Activated CD4-positive, CD25-positive, alpha-beta regulatory T cell (primary cell): ENCODE measurements around the gene RASL10B.
"Not testable (repeated sequence)": the region's sequence is repeated elsewhere in the genome, so short reads cannot be mapped to it uniquely, and the experiment has no call there.

Experiments used
- DNase-seq, 4 experiments: peaks; one replicate each; lab custom pipeline; 2025; lab: John Stamatoyannopoulos, UW

RASL10B gene

GRCh38 chr17:35731239-35731916, at the start of gene RASL10B:
TSS of gene RASL10B (plus strand) at chr17:35731639. CDS start at chr17:35735185, 3,546 bp downstream.
- DNase-seq, result peak in 3 of 4 experiments; percentile 15 to 19 (median 16)

DNA sequence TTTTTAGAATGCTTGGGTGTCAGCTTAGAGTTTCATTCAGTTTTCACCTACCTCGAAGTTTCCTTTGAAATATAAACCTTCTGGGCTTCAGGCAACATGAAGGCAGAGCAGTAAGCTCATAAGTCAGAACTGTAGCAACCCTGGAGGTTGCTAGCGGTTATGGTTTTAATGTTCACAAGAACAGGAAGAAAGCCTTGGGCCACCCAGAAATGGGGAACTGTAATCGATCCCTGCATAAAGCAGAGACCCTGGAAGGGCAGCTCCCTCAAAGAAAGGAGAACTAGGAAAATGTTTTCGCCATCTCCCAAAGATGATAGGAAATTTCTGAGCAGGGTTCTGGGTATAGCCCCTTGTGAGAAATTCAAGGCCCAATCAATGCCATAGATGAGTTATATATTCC, 47.8 kb upstream of the RASL10B start:
- no peak for DNase-seq

DNA sequence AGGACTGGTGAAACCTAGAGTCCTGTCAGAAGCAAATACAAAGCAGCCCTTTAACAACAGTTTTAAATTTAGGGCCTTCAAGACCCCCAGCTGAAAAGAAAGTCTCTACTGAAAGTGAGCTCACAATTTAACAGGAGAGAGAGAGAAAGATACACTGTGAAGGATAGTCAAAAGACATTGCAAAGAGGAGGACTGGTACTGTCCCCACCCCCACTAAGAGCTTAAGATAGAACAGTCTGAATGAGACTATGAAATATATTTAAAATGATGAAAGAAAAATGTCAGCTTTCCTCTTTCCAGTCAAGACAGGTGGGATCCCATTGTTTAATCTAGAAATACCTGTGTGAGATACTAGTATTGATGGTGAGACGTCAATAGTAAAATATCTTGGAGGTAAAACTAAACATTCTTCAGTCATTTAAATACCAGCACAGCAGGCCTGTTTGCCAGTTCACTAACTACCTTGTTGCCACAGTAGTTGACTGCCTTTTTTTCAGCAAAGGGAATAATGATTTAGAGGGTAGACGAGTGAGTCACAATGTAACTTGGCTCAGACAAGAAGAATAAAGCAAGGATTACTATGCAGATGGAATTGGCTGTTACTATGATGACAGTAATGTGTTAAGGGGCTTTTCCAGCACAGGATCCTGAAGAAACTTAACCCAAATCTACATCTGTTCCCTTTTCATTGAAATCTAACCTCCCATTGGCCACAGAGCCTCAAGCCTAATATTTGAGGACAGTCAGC, 47.2 kb upstream of the RASL10B start:
- no peak for DNase-seq

DNA sequence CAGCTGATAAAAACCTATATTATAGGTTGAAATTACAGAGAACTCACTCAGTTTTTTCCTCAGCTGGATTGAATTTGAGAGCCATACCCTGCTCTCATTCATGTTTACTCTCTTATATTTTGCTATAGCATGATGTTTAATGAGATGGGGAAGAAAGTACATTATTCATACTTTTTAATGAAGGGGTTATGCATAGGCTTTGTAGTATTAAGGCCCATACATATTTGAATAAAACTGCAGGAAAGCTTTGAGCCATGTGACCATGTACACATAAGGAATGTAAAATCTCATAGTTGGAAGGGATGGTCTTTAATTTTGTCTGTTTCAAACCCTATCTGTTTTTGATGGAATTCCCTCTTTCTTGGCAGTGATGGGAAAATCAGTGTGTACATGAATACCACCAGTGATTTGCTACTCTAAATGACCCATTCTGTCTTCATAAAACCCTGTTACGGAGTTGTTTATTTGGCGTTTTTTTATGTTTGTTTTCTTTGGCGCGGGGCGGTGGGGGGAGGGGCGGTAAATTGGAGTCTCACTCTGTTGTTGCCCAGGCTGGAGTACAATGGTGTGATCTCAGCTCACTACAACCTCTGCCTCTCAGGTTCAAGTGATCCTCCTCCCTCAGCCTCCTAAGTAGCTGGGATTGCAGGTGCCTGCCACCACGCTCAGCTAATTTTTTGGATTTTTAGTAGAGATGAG, 38.8 kb upstream of the RASL10B start:
- no peak for DNase-seq

- no peak for DNase-seq
These were observed 37.8 kb upstream of the RASL10B start for GRCh38 chr17:35693662-35694061.

DNA sequence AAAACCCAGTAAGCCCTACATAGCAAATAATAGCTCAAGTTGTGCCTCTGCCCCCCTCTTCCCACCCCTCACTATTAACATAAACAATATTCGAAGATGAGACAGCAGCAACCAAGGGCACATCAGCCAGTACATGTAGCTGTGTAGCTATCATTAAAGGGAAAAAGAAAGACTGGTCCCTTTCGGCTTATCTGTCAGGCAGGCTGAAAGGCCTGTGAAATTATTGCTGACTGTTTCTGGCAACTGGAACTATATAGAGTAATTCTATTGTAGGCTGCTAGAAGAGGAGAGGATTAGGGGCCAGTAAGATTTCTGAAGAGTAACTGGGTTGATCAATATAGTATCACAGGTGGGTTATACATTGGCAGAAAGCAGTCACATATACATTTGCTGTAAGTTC, 36.5 kb upstream of the RASL10B start:
- no peak for DNase-seq

- DNase-seq, result no peak
These were observed 35.8 kb upstream of the RASL10B start for GRCh38 chr17:35695613-35696012.

- no peak for DNase-seq
These were observed 32.6 kb upstream of the RASL10B start for GRCh38 chr17:35698800-35699199.

DNA sequence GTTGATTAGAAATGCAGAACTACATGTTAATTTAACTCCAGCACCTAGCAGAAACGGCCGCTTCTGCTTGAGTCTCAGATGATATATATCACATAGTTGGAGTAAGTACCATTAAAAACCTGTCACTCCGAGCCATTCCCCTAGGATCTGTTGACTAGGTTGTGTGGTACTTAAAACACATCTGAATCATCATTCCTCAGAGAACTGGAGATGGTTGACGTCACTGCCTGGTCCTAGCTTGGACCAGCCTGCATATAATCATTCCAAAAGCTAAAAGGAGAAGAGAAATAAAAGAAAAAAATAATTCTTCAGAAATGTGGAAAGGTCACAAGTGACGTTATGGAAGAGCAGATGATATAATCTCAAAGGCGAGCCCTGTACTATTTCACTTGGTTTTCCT, 31.3 kb upstream of the RASL10B start:
- DNase-seq, result no peak

DNA sequence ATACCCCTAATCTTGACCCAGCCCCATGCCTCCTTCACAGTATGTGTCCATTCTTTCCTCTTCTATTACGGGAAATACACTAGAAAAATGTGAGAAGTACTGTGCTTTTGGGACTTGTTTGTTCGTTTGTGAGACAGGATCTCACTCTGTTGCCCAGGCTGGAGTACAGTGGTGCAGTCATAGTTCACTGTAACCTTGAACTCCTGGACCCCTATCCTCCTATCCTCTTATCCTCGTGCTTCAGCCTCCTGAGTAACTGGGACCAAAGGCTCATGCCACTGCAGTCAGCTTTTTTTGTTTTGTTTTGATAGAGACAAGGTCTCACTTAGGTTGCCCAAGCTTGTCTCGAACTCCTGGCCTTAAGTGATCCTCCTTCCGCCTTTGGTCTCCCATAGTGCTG, 29.9 kb upstream of the RASL10B start:
- DNase-seq, result no peak

GRCh38 chr17:35703308-35703707, 28.1 kb upstream of the RASL10B start:
- DNase-seq, result not testable (repeated sequence)

GRCh38 chr17:35705230-35705629, 26.2 kb upstream of the RASL10B start:
- DNase-seq, result no peak

GRCh38 chr17:35705705-35706104, 25.7 kb upstream of the RASL10B start:
- DNase-seq, result no peak

- no peak for DNase-seq
These were observed 23.3 kb upstream of the RASL10B start for GRCh38 chr17:35708149-35708548.

DNA sequence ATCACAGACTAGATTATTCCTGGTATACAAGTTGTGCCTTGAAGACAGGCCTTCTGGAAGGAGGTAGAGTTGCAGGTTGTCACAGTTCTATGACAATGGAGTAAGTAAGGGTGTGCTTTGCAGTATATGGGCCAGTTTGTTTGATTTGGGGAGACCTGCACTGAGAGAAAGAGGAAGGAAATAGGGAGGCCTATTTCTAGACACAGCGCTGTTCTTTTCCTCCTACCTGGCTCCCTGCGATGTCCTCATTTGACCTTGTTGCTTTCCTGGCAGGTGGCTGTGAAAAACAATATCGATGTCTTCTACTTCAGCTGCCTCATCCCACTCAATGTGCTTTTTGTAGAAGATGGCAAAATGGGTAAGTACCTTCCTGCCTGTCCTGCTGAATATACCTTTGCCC, 22.5 kb upstream of the RASL10B start:
- DNase-seq, result no peak

DNA sequence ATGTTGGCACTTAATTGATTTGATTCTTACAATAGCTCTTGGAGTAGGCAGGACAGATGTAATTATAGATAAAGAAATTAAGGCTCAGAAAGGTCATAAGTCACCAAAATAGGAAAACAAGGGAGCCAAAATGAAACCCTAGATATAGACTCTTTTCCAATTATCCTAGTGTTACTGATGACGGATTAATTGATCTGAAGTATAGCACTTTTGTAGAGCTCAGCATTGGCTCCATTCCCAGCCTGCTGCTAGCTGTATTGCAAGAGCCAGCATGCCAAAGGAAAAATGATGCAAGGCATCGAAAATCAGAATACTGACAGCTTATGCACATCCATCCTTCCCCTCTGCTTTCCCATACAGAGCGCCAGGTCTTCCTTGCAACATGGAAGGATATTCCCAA, 21.6 kb upstream of the RASL10B start:
- DNase-seq, result no peak

DNA sequence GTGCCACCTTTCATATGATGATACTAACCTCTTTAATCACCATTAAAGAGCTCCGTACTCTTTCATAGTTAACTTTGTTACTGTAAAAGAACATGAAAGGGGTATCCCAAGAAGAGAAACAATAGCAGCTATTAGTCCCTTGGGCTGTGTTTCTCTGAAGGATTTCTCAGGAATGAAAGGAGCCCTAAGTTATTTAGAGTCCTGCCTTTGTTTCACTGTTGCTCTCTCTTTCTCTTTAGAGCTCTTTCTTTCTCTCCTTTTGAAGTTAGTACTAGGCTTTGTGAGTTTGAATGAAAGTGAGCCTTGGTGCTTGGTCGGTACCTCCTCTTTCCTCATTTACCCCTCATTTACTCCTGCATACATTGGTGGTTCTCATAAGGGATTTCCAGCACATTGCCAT, 20.5 kb upstream of the RASL10B start:
- DNase-seq, result no peak

DNA sequence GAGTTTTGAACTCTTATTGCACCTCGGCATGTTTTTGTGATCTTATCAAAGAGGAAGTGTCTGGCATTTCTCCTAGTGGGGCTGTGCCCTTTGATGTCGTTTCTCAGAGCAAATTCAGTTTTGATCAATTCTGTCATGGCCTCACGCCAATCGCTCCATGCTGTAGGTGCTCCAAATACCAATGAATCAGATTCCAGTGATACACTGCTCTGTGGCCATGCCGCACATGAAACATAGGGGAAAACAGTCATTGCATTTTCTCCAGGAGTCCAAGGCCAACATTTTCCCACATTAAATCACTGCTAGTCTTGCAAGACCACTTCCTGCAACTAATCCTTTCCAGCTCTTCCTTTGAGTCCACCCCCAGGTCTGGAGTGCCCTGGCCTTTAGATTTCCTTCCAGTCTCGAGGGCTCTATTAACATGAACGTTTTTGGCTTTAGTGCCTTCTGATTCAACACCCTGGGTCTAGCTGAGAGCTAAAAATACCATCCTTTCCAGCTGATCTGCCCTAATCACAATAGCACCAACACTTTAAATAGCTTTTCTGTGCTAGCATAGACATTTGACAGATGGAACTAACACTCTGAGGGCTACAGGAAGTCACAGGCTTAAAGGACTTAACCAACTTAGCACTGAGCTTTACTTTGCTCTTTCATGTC, 18.2 kb upstream of the RASL10B start:
- DNase-seq, result no peak

GRCh38 chr17:35714988-35715387, 16.5 kb upstream of the RASL10B start:
- no peak for DNase-seq

GRCh38 chr17:35715416-35715815, 16.0 kb upstream of the RASL10B start:
- no peak for DNase-seq

- DNase-seq, result no peak
These were observed 15.3 kb upstream of the RASL10B start for GRCh38 chr17:35716173-35716572.

- DNase-seq, result no peak
These were observed 14.5 kb upstream of the RASL10B start for GRCh38 chr17:35716897-35717465.
